H7 (cell line): Measurements from ENCODE around the gene PHACTR1. TPM values are rescaled to one million over a fixed set of nuclear protein-coding genes. Genes with fewer than 3 reads are reported as not detected.
A peak's percentile ranks its signal among the peaks of the same experiment; 100 is the strongest.

ENCODE experiments used
- DNase-seq: peaks from one replicate; pipeline ENCODE4 v3.0.0; 2012
- H3K27me3 ChIP-seq: 2 replicates; pipeline ENCODE4 v1.6.0; 2011; ENCODE audit warnings: mild to moderate bottlenecking, low read length; ENCODE audit not compliant: control insufficient read depth, insufficient read depth
- H3K36me3 ChIP-seq: replicated peaks from 2 replicates; pipeline ENCODE4 v1.5.1; 2011; ENCODE audit warnings: low read length; ENCODE audit not compliant: control insufficient read depth, insufficient read depth
- H3K4me3 ChIP-seq: 2 replicates; pipeline ENCODE4 v1.5.1; 2011; ENCODE audit warnings: low read depth, mild to moderate bottlenecking, control low read depth, low read length, moderate library complexity; ENCODE audit not compliant: insufficient read depth
- total RNA-seq: library from RNA; depleted of rRNA; stranded (reverse); fragments of >200 nt; shearing (Covaris generic); gene quantifications from 2 replicates; pipeline ENCODE4 v1.2.3, GENCODE V29; 2014

PHACTR1 gene
- total RNA-seq, 1 experiment from 2014 or later = 3.3 TPM

DNA sequence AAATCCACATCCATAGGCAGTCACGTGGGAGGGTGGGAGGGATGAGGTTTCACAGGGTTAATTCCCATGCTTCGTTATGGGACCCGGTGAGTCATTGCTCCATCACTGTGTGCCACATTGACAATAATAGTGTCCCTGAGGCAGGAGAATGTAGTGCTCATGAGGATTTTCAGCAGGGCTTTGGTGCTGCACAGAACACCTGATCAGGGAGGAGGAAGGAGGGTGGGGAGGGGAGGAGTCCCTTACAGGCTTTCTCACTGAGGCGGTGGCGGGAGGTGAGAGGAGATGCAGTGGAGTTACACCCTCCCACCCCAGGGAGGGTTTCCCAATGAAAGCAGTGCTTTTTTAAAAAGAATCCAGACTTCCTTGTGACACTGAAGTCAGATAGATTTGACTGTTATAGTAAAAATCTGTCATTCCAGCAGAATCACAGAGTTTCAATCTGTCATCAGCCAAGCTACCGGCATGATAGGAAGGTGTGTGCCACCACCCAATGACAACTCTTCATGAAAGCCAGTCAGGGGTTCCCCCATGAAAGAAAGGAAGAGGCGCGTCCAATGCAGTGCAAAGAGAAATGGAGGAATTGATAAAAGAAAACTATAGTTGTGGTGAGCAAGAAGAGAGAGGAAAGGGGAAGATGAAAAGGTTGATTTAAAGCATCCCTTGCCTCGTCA, 467.0 kb downstream of the PHACTR1 start:
- no peak overlapping the region for H3K4me3 ChIP-seq
- DNase-seq = no peak
- no peaks in the 10 kb centered on the region for H3K27me3 ChIP-seq
- no peaks in the 10 kb centered on the region for H3K36me3 ChIP-seq

DNA sequence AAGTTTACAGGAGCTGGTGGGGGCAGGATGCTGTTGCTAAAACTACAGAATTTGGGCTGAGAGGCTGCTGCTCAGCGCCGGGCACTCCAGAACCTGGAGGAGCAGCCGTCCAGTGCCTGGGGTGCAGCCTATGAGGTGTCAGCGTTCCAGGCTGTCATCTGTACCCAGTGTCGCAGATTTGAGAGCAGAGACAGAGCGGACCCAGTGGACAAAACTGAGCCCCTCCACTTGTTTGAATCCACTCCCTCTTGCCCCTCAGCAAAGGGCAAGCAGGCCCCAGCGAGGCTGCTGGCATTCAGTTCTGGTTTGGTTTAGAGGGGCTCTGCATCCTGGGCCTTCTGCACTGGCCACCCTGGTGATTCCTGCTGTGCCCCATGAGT, 467.5 kb downstream of the PHACTR1 start:
- no peaks in the 10 kb centered on the region for H3K27me3 ChIP-seq
- no peaks in the 10 kb centered on the region for H3K36me3 ChIP-seq
- DNase-seq = no peak
- H3K4me3 ChIP-seq = no peak overlapping the region

GRCh38 chr6:13184547-13184946, 468.0 kb downstream of the PHACTR1 start:
- Histone ChIP-seq H3K36me3 (no peaks in the 10 kb centered on the region), H3K27me3 (no peaks in the 10 kb centered on the region), H3K4me3 (no peak overlapping the region)
- DNase-seq = no peak

- H3K4me3 ChIP-seq = no peak overlapping the region
- H3K27me3 ChIP-seq = no peaks in the 10 kb centered on the region
- no peak for DNase-seq
- no peaks in the 10 kb centered on the region for H3K36me3 ChIP-seq
Measured at GRCh38 chr6:13186861-13187260, 470.3 kb downstream of the PHACTR1 start.

DNA sequence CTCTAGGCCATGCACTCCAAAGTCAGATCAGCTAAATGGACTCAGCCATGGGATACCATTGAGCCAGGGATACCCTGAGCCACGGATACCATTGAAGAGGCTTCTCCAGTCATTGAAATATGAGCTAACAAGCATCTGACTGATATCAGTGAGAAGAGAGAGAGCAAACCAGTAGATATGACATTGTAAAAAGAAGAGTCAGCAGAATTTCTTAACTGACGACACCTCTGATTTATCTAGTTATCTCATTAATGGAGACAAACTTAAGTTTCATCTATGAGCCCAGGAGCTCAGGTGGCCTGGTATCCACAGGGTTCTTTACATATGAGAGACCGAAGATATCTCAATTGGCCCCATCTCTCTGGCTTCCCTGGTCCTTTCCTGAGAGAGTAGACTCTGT, 471.1 kb downstream of the PHACTR1 start:
- DNase-seq = no peak

DNA sequence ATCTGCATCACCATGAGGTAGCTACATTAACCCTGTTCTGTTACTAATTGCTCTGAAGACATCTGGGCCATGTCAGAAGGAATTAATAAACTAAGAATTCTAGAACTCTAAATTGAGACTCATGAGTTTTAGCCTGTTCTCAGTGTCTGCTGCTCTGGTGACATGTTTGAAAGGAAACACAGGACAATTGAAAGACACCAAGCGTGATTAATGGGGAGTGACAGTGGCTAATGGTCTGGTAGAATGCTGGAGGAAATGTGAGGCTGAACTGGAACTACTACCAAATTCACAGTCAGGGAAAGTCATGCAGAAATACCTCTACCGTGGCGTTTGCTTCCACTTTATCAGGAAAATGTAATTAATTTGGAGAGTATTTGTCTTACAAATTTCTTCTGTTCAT, 471.7 kb downstream of the PHACTR1 start:
- no peaks in the 10 kb centered on the region for H3K27me3 ChIP-seq
- DNase-seq = no peak

More for the DNA sequence above, 471.1 kb downstream of the PHACTR1 start:
- no peak overlapping the region for H3K4me3 ChIP-seq
- no peaks in the 10 kb centered on the region for H3K27me3 ChIP-seq
- no peaks in the 10 kb centered on the region for H3K36me3 ChIP-seq

DNA sequence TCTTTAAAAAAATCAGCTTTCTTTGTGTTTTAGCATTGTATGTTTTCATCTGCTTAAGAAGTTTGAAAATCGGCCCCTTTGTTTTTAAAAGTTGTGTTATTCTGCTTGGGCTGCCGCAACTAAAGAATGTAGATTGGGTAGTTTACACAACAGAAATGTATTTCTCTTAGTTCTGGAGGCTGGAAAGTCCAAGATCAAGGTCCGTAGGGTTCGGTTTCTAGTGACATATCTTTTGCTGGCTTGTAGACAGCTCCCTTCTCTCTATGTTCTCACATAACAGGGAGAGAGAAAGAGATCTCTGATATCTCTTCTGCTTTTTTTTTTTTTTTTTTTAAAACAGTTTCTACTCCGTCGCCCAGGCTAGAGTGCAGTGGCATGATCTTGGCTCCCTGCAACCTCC, 473.1 kb downstream of the PHACTR1 start:
- DNase-seq = no peak
- Histone ChIP-seq H3K27me3 (no peaks in the 10 kb centered on the region), H3K4me3 (no peak overlapping the region), H3K36me3 (no peaks in the 10 kb centered on the region)

More for the DNA sequence above, 471.7 kb downstream of the PHACTR1 start:
- Histone ChIP-seq H3K36me3 (no peaks in the 10 kb centered on the region), H3K4me3 (no peak overlapping the region)

- Histone ChIP-seq H3K27me3 (no peaks in the 10 kb centered on the region), H3K36me3 (no peaks in the 10 kb centered on the region), H3K4me3 (no peak overlapping the region)
- DNase-seq = no peak
Measured at GRCh38 chr6:13190376-13190775, 473.8 kb downstream of the PHACTR1 start.

GRCh38 chr6:13191461-13191860, 474.9 kb downstream of the PHACTR1 start:
- H3K4me3 ChIP-seq = no peak overlapping the region
- no peaks in the 10 kb centered on the region for H3K27me3 ChIP-seq
- no peak for DNase-seq
- H3K36me3 ChIP-seq = no peaks in the 10 kb centered on the region

DNA sequence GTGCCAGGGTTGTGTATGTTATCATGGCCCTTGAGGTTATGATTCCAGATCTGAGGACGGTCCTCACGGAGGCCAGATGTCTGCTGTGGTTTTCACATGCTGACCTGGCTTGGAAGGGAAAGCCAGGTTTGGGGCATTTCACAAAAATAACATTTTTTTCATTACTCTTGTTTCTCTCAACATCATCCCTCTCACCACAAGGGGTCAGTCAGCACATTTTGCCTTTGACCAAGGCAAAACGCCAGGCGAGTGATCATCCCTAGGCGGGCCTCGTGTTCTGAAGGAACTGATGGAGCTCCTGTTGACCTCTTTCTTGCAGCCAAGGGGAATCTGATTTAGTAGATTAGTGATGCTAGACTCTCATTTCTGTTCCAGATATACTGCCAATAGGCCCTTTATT, 478.3 kb downstream of the PHACTR1 start:
- peak; percentile 73 for DNase-seq
- no peaks in the 10 kb centered on the region for H3K36me3 ChIP-seq
- no peak overlapping the region for H3K4me3 ChIP-seq

DNA sequence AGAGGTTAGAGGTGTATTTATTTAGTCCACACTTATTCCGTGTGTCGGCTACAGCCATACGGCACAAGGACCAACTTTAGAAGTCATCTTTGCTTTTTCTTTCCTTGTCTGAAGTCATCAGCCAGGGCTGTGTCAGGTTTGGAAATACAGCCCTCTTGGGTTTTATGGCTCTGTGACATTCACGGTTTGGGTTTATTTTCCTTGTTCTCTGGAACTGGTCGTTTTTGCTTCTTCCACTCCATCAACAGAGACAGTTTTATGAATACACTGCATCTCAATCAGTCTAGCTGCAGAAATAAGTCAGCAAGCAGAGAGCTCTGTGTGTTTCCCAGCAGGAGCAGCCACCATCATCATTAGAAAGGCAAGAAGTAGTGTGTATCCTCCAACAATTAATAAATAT, 479.2 kb downstream of the PHACTR1 start:
- no peaks in the 10 kb centered on the region for H3K27me3 ChIP-seq
- DNase-seq = no peak
- no peak overlapping the region for H3K4me3 ChIP-seq
- no peaks in the 10 kb centered on the region for H3K36me3 ChIP-seq

More for the DNA sequence above, 478.3 kb downstream of the PHACTR1 start:
- no peaks in the 10 kb centered on the region for H3K27me3 ChIP-seq

DNA sequence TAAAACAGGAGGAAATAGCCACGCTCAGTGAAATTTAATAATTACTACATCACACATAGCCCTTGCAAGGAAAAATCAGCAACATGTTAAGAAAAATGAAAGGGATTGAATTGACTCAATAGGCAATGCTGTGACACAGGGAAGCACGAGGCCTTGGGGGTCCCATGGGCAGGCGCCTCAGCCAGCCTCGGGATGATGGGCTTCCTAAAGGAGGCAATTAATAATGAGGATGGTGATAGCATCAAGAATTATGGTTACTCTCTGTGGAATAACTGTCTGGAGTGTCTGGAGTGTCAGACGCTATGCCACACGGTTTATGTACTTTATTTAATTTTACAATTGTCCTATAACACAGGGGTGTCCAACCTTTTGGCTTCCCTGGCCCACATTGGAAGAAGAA, 481.6 kb downstream of the PHACTR1 start:
- DNase-seq = no peak
- Histone ChIP-seq H3K36me3 (no peaks in the 10 kb centered on the region), H3K27me3 (no peaks in the 10 kb centered on the region), H3K4me3 (no peak overlapping the region)

DNA sequence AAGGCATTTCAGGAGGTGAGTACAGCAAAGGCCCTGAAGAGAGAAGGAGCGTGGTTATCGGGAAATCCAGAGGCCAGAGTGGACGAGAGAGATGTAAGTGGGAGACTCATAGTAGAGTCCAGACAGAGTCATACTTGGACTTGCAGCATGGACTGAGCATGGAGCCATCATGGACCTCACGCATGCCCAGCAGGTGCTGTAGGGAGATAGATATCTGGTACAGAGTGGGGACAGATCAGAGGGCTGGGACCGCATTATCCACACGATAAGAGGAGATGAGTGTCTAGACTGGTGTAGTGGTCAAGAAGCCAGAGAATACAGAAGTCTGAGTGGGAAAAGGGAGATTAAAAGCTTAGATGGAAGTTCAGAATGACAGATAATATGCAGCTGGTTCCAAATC, 484.8 kb downstream of the PHACTR1 start:
- H3K36me3 ChIP-seq = no peaks in the 10 kb centered on the region
- no peak overlapping the region for H3K4me3 ChIP-seq
- no peak for DNase-seq
- no peaks in the 10 kb centered on the region for H3K27me3 ChIP-seq

GRCh38 chr6:13203145-13203544, 486.6 kb downstream of the PHACTR1 start:
- no peaks in the 10 kb centered on the region for H3K27me3 ChIP-seq
- H3K36me3 ChIP-seq = no peaks in the 10 kb centered on the region
- H3K4me3 ChIP-seq = no peak overlapping the region
- no peak for DNase-seq

- no peak overlapping the region for H3K4me3 ChIP-seq
- H3K27me3 ChIP-seq = no peaks in the 10 kb centered on the region
- H3K36me3 ChIP-seq = no peaks in the 10 kb centered on the region
- DNase-seq = no peak
Measured at GRCh38 chr6:13205106-13205505, 488.5 kb downstream of the PHACTR1 start.

- no peaks in the 10 kb centered on the region for H3K27me3 ChIP-seq
- no peak for DNase-seq
- no peaks in the 10 kb centered on the region for H3K36me3 ChIP-seq
- H3K4me3 ChIP-seq = no peak overlapping the region
Measured at GRCh38 chr6:13212096-13212495, 495.5 kb downstream of the PHACTR1 start.
